GM12878 (cell line): ENCODE data around the gene GALNT17.

Experiments
- BACH1 ChIP-seq: fragments of 450-650 bp; IDR thresholded peaks from 2 replicates; pipeline ENCODE4 v1.6.1; 2017; ENCODE audit warnings: mild to moderate bottlenecking, borderline replicate concordance
- CTCF ChIP-seq, 3 experiments: IDR thresholded peaks in 2 of 3; conservative IDR thresholded peaks in 1 of 3; 2 replicates each; pipeline ENCODE4 v1.5.1; 2011; ENCODE audit warnings: low read depth in 3 of 3, low read length in 3 of 3, mild to moderate bottlenecking in 3 of 3, control low read depth in 2 of 3, moderate library complexity in 2 of 3, inconsistent platforms in 1 of 3, mixed read lengths in 1 of 3; ENCODE audit not compliant: control insufficient read depth in 2 of 3, insufficient read depth in 1 of 3; ENCODE audit errors: extremely low read depth in 1 of 3
- KDM1A ChIP-seq: fragments of 200-600 bp; sonication (generic); IDR thresholded peaks from 2 replicates; pipeline ENCODE4 v1.6.1; 2016; ENCODE audit warnings: borderline replicate concordance
- LARP7 ChIP-seq: fragments of 450-650 bp; IDR thresholded peaks from 2 replicates; pipeline ENCODE4 v1.6.1; 2017; ENCODE audit warnings: mild to moderate bottlenecking
- TAF1 ChIP-seq: IDR thresholded peaks from 2 replicates; pipeline ENCODE4 v1.6.1; 2011; ENCODE audit warnings: mild to moderate bottlenecking, low read depth, low read length, borderline replicate concordance
- USF2 ChIP-seq: IDR thresholded peaks from 2 replicates; pipeline ENCODE4 v1.6.1; 2011; ENCODE audit warnings: low read depth, low read length, improper control_type of control experiment, borderline replicate concordance
- ZBED1 ChIP-seq: IDR thresholded peaks from 2 replicates; pipeline ENCODE4 v1.6.1; 2016; ENCODE audit warnings: borderline replicate concordance
- ZNF274 ChIP-seq: IDR thresholded peaks from one replicate; pipeline ENCODE4 v1.8.0; 2011; ENCODE audit not compliant: insufficient read length, insufficient read depth

GRCh38 chr7:71206184-71206583, 74.2 kb downstream of the GALNT17 start:
- TF ChIP-seq CTCF (IDR thresholded peaks at IDR 0.05 in 2 of 3, conservative IDR thresholded peaks at IDR 0.05 in 1 of 3; ENCODE audit: control insufficient read depth in 2 of 3, extremely low read depth in 1 of 3, insufficient read depth in 1 of 3, low read depth in 3 of 3, low read length in 3 of 3) (no peak), ZBED1 (no peak), BACH1 (no peak), KDM1A (no peak), USF2 (no peak), TAF1 (no peak), ZNF274 (no peak), LARP7 (no peak)
